ENCODE data around the gene SLC47A1. TPM values are rescaled to one million over a fixed set of nuclear protein-coding genes. Genes with fewer than 3 reads are reported as not detected.

The SLC47A1 gene
- total and polyA plus RNA-seq, 7 experiments from 2014 or later: 0.09 to 2.7 (median 0.21) TPM; not detected in 4

Other genes with a start within 250 kb of the SLC47A1 start
- gene B9D1, start 171.1 kb upstream of the SLC47A1 start, total RNA-seq: 1 to 10 TPM in 4 of 5 experiments, under 1 TPM in 1; 0.58 to 5.0 (median 2.4) TPM
- gene B9D1, start 171.1 kb upstream of the SLC47A1 start, polyA plus RNA-seq: under 1 TPM in 1 of 2 donors, not detected in 1; 0.58 TPM
- 10 to 100 TPM; 18.7 to 50.5 (median 28.2) TPM for gene MAPK7, start 155.4 kb upstream of the SLC47A1 start, total RNA-seq
- gene MAPK7, start 155.4 kb upstream of the SLC47A1 start, polyA plus RNA-seq: 10 to 100 TPM in 1 of 2 donors, 1 to 10 TPM in 1; 4.3 to 12.9 TPM
- gene MFAP4, start 146.7 kb upstream of the SLC47A1 start, total RNA-seq: not detected
- gene MFAP4, start 146.7 kb upstream of the SLC47A1 start, polyA plus RNA-seq: not detected
- 1 to 10 TPM in 3 of 5 experiments, under 1 TPM in 2; 0.54 to 2.3 (median 1.5) TPM for gene RNF112, start 122.6 kb upstream of the SLC47A1 start, total RNA-seq
- gene RNF112, start 122.6 kb upstream of the SLC47A1 start, polyA plus RNA-seq: under 1 TPM in 1 of 2 donors, not detected in 1; 0.15 TPM
- 10 to 100 TPM; 26.3 to 53.4 (median 32.4) TPM for gene ALDH3A2, start 114.9 kb downstream of the SLC47A1 start, total RNA-seq
- 10 to 100 TPM; 25.2 to 26.2 TPM for gene ALDH3A2, start 114.9 kb downstream of the SLC47A1 start, polyA plus RNA-seq
- not detected for gene SLC47A2, start 182.7 kb downstream of the SLC47A1 start, total RNA-seq
- not detected for gene SLC47A2, start 182.7 kb downstream of the SLC47A1 start, polyA plus RNA-seq
- under 1 TPM in 1 of 5 experiments, not detected in 4; 0.61 TPM for gene ALDH3A1, start 214.4 kb downstream of the SLC47A1 start, total RNA-seq
- not detected for gene ALDH3A1, start 214.4 kb downstream of the SLC47A1 start, polyA plus RNA-seq